Measurements from ENCODE around the gene TMEM234.

DNA sequence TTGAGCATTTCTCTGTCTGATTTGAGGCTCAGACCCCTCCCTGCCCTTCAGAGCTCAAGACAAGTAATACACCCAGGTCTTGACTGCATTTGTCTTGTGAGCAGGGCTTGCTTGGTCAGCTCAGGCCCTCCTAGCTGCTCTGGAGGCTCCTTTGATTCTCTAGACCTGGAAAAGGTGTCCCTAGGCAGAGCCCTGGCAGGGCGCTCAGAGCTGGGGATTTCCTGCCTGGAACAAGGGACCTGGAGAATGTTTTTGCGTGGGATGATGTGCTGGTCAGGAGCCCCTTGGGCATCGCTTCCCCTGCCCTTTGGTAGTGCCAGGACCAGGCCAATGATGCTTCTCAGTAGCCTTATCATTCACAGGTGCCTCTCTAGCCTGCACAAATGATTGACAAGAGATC, 26.6 kb downstream of the TMEM234 start:
- TF ChIP-seq, protein P1, sequence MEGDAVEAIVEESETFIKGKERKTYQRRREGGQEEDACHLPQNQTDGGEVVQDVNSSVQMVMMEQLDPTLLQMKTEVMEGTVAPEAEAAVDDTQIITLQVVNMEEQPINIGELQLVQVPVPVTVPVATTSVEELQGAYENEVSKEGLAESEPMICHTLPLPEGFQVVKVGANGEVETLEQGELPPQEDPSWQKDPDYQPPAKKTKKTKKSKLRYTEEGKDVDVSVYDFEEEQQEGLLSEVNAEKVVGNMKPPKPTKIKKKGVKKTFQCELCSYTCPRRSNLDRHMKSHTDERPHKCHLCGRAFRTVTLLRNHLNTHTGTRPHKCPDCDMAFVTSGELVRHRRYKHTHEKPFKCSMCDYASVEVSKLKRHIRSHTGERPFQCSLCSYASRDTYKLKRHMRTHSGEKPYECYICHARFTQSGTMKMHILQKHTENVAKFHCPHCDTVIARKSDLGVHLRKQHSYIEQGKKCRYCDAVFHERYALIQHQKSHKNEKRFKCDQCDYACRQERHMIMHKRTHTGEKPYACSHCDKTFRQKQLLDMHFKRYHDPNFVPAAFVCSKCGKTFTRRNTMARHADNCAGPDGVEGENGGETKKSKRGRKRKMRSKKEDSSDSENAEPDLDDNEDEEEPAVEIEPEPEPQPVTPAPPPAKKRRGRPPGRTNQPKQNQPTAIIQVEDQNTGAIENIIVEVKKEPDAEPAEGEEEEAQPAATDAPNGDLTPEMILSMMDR (IDR thresholded peaks at IDR 0.05) = no peak
- TF ChIP-seq POLR2A (IDR thresholded peaks at IDR 0.05) (no peak), EP300 (IDR thresholded peaks at IDR 0.05) (no peak)

Measured in suprapubic skin (tissue), 3 donors.